Smooth muscle cell (in vitro differentiated cells): ENCODE results near the gene TESMIN. TPM values are rescaled to one million over a fixed set of nuclear protein-coding genes. Genes with fewer than 3 reads are reported as not detected.

Source experiments
- DNase-seq: peaks from one replicate; lab custom pipeline; 2025; ENCODE audit not compliant: unreplicated experiment; lab: John Stamatoyannopoulos, UW
- H2AFZ ChIP-seq: fragments of 200-600 bp; sonication (generic); 2 replicates; pipeline ENCODE4 v1.6.0; 2016; ENCODE audit warnings: antibody characterized with exemption, low read depth, mild to moderate bottlenecking
- H3F3A ChIP-seq: fragments of 200-600 bp; sonication (generic); 2 replicates; pipeline ENCODE4 v1.6.0; 2017; ENCODE audit warnings: antibody characterized with exemption, low read depth
- H3K27ac ChIP-seq: fragments of 200-600 bp; sonication (generic); 2 replicates; pipeline ENCODE4 v1.5.1; 2016; ENCODE audit warnings: low read depth, mild to moderate bottlenecking
- H3K27me3 ChIP-seq: fragments of 200-600 bp; sonication (generic); 2 replicates; pipeline ENCODE4 v1.6.1; 2016; ENCODE audit warnings: low read depth, mild to moderate bottlenecking
- H3K36me3 ChIP-seq: fragments of 200-600 bp; sonication (generic); 2 replicates; pipeline ENCODE4 v1.5.1; 2016; ENCODE audit warnings: low read depth
- H3K4me1 ChIP-seq: fragments of 200-600 bp; sonication (generic); 2 replicates; pipeline ENCODE4 v1.5.1; 2016; ENCODE audit warnings: low read depth
- H3K4me2 ChIP-seq: fragments of 200-600 bp; sonication (generic); 2 replicates; pipeline ENCODE4 v1.6.0; 2016; ENCODE audit warnings: mild to moderate bottlenecking
- H3K4me3 ChIP-seq: fragments of 200-600 bp; sonication (generic); 2 replicates; pipeline ENCODE4 v1.5.1; 2016; ENCODE audit warnings: mild to moderate bottlenecking
- H3K79me2 ChIP-seq: fragments of 200-600 bp; sonication (generic); 2 replicates; pipeline ENCODE4 v1.6.0; 2016; ENCODE audit warnings: low read depth, mild to moderate bottlenecking
- H3K9ac ChIP-seq: fragments of 200-600 bp; sonication (generic); 2 replicates; pipeline ENCODE4 v1.6.0; 2016; ENCODE audit warnings: low read depth
- H3K9me3 ChIP-seq: fragments of 200-600 bp; sonication (generic); replicated peaks from 2 replicates; pipeline ENCODE4 v1.5.1; 2016; ENCODE audit warnings: low read depth
- H4K20me1 ChIP-seq: fragments of 200-600 bp; sonication (generic); 2 replicates; pipeline ENCODE4 v1.6.0; 2016; ENCODE audit warnings: low read depth
- WGBS: methylation state at CpG from one replicate; pipeline ENCODE4 v1.1.7; 2016; ENCODE audit warnings: low lambda C conversion rate; 5-methylcytosine and 5-hydroxymethylcytosine counted together
- polyA plus RNA-seq: library from polyadenylated mRNA; unstranded; fragments of >200 nt; fragmentation: Nextera tagmentation; extraction: Ambion mirVana; gene quantifications from 2 replicates; pipeline ENCODE4 v1.2.1, GENCODE V29; 2016
- total RNA-seq: library from RNA; depleted of rRNA; stranded (reverse); fragments of >200 nt; gene quantifications from 2 replicates; pipeline ENCODE4 v1.2.3, GENCODE V29; 2014
- TF ChIP-seq, protein P1 (sequence below): fragments of 200-600 bp; sonication (generic); IDR thresholded peaks from 2 replicates; pipeline ENCODE4 v1.5.1; 2017; ENCODE audit warnings: borderline replicate concordance, mild to moderate bottlenecking, antibody characterized with exemption; ENCODE audit not compliant: insufficient read depth, poor library complexity, severe bottlenecking

TESMIN gene
- total and polyA plus RNA-seq, 2 experiments from 2014 or later, result 0.45 to 4.8 TPM

DNA sequence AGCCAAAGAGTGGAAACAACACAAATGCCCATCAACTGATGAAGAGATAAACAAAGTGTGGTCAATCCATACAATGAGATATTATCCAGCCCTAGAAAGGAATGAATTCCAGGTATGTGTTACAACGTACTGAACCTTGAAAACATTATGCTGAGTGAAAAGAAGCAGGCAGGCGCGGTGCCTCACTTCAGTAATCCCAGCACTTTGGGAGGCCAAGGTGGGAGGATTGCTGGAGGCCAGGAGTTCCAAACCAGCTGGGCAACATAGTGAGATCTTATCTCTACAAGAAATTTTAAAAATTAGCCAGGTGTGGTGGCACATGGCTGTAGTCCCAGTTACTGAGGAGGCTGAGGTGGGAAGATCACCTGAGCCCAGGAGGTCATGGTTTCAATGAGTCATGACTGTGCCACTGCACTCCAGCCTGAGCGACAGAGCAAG is 24.6 kb upstream of the TESMIN start:
- peaks cover 4% of the 10 kb centered on the region for H3K27me3 ChIP-seq
- no peaks in the 10 kb centered on the region for H3K79me2 ChIP-seq
- no peak overlapping the region for H3K4me3 ChIP-seq
- no peak overlapping the region for H3K9ac ChIP-seq
- no peaks in the 10 kb centered on the region for H3K36me3 ChIP-seq
- H3F3A ChIP-seq, result no peaks in the 10 kb centered on the region
- TF ChIP-seq, protein P1, sequence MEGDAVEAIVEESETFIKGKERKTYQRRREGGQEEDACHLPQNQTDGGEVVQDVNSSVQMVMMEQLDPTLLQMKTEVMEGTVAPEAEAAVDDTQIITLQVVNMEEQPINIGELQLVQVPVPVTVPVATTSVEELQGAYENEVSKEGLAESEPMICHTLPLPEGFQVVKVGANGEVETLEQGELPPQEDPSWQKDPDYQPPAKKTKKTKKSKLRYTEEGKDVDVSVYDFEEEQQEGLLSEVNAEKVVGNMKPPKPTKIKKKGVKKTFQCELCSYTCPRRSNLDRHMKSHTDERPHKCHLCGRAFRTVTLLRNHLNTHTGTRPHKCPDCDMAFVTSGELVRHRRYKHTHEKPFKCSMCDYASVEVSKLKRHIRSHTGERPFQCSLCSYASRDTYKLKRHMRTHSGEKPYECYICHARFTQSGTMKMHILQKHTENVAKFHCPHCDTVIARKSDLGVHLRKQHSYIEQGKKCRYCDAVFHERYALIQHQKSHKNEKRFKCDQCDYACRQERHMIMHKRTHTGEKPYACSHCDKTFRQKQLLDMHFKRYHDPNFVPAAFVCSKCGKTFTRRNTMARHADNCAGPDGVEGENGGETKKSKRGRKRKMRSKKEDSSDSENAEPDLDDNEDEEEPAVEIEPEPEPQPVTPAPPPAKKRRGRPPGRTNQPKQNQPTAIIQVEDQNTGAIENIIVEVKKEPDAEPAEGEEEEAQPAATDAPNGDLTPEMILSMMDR, result no peak
- no peaks in the 10 kb centered on the region for H3K9me3 ChIP-seq
- H4K20me1 ChIP-seq, result no peaks in the 10 kb centered on the region
- H3K27ac ChIP-seq, result peak overlapping the region; percentile 31
- no peaks in the 10 kb centered on the region for H3K4me1 ChIP-seq
- WGBS, result 83% methylated on average over 4 of the region's 4 CpGs
- no peak for DNase-seq
- no peak overlapping the region for H2AFZ ChIP-seq
- no peak overlapping the region for H3K4me2 ChIP-seq

DNA sequence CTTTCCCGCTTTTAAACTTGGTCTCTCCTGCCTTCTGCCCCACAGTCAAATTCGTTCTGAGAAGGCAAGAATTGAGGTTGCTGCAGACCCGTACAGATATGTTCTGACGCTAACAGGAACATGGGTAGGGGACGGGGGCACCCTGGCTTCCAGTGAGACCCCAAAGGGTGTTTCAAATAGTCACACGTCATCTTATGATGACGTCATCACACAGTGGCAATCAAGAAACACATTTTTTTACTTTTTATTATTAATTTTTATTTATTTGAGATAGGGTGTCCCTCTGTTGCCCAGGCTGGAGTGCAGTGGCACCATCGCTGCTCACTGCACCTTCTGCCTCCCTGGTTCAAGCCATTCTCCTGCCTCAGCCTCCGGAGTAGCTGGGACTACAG is 22.9 kb upstream of the TESMIN start:
- no peak overlapping the region for H3K4me3 ChIP-seq
- no peaks in the 10 kb centered on the region for H4K20me1 ChIP-seq
- TF ChIP-seq, protein P1, result no peak
- no peak overlapping the region for H3K9ac ChIP-seq
- peaks cover 4% of the 10 kb centered on the region for H3K27me3 ChIP-seq
- DNase-seq, result no peak
- H2AFZ ChIP-seq, result no peak overlapping the region
- WGBS, result 93% methylated on average over 9 of the region's 9 CpGs
- H3K9me3 ChIP-seq, result no peaks in the 10 kb centered on the region
- H3F3A ChIP-seq, result no peaks in the 10 kb centered on the region
- H3K36me3 ChIP-seq, result no peaks in the 10 kb centered on the region
- no peaks in the 10 kb centered on the region for H3K4me1 ChIP-seq
- no peak overlapping the region for H3K4me2 ChIP-seq
- H3K79me2 ChIP-seq, result no peaks in the 10 kb centered on the region
- H3K27ac ChIP-seq, result no peak overlapping the region

DNA sequence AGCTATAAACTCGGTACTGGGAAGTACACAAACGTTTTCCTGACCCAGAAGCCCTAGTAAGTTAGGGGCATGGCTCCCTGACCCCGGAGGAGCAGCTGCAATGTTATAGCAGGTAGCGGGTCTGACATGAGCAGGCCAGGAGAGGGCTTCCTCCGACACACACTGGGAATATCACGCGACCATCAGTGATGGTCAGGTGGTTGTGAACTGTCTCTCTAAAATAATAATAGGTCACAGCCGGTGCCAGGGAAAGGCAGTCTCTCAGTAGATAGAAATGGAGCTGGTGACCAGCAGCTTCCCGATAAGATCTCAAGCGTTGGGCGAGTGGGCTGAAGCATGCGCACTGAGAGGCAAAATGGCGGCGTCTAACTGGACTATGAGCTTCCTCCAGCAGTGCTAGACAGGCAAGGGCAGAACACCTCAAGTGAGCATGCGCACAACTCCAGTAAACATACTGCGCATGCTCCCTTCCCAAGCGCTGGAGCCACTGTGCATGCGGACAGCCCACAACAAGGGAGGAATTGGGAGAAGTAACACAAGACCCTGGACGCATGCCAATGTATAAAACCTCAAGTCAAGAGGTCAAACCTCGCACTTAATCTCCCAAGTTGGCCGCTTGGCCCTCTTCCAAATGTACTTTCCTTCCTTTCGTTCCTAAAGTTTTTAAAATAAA is 22.3 kb upstream of the TESMIN start:
- no peaks in the 10 kb centered on the region for H3F3A ChIP-seq
- H3K79me2 ChIP-seq, result no peaks in the 10 kb centered on the region
- no peaks in the 10 kb centered on the region for H3K4me1 ChIP-seq
- WGBS, result 93% methylated on average over 22 of the region's 22 CpGs
- no peak overlapping the region for H3K4me2 ChIP-seq
- no peak overlapping the region for H3K27ac ChIP-seq
- H3K9me3 ChIP-seq, result no peaks in the 10 kb centered on the region
- H3K27me3 ChIP-seq, result peaks cover 4% of the 10 kb centered on the region
- DNase-seq, result no peak
- H2AFZ ChIP-seq, result no peak overlapping the region
- no peaks in the 10 kb centered on the region for H3K36me3 ChIP-seq
- no peak overlapping the region for H3K9ac ChIP-seq
- no peaks in the 10 kb centered on the region for H4K20me1 ChIP-seq
- H3K4me3 ChIP-seq, result no peak overlapping the region
- TF ChIP-seq, protein P1, result no peak

DNA sequence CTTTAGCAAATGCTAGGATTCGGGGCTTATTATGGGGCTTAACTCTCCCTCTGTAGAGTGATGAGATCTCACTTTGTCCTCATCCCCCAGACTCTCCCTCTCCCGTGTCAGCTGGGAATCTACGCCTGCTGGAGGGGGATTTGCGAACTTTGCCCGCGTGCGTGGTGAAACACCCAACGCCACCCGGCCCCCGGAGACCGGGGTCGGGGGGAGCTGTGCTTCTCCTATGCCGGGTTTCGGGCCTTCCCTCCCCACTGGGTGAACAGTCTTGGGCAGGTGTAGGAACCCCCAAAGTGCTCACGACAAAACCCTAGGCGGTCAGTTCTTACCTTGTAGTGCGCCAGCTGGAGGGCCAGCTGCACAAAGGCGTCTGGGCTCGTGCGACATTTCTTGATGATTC is 21.6 kb upstream of the TESMIN start:
- no peak overlapping the region for H3K27ac ChIP-seq
- no peaks in the 10 kb centered on the region for H3F3A ChIP-seq
- no peaks in the 10 kb centered on the region for H3K4me1 ChIP-seq
- H3K4me2 ChIP-seq, result no peak overlapping the region
- H3K9me3 ChIP-seq, result no peaks in the 10 kb centered on the region
- no peak overlapping the region for H3K9ac ChIP-seq
- H3K27me3 ChIP-seq, result peaks cover 4% of the 10 kb centered on the region
- WGBS, result 96% methylated on average over 20 of the region's 20 CpGs
- no peaks in the 10 kb centered on the region for H4K20me1 ChIP-seq
- no peak overlapping the region for H2AFZ ChIP-seq
- TF ChIP-seq, protein P1, result no peak
- H3K4me3 ChIP-seq, result no peak overlapping the region
- no peaks in the 10 kb centered on the region for H3K36me3 ChIP-seq
- H3K79me2 ChIP-seq, result no peaks in the 10 kb centered on the region
- no peak for DNase-seq
